PC-3 (cell line): ENCODE measurements around the gene RBM20. TPM values are rescaled to one million over a fixed set of nuclear protein-coding genes. Genes with fewer than 3 reads are reported as not detected.
"Not testable (repeated sequence)": the region's sequence is repeated elsewhere in the genome, so short reads cannot be mapped to it uniquely, and the experiment has no call there.

Experiments used
- ATAC-seq: fragments of 200-7000 bp; cut with Tn5 transposase; 2 replicates; pipeline ENCODE4 v1.9.1; 2020; ENCODE audit warnings: mild to moderate bottlenecking, moderate library complexity
- BruUV-seq: library from RNA; stranded (reverse); fragments of 400-500 nt; replicated peaks from 2 replicates; lab custom pipeline; 2021; lab: Mats Ljungman, UMichigan
- CTCF ChIA-PET: fragments of 300-600 bp; sonication (Branson Sonifier 250); formaldehyde crosslinking; loops from one replicate; lab custom pipeline; 2022; ENCODE audit warnings: antibody characterized with exemption; lab: Charles Lee
- POLR2A ChIA-PET: fragments of 300-600 bp; sonication (Branson Sonifier 250); formaldehyde crosslinking; loops from one replicate; lab custom pipeline; 2022; ENCODE audit warnings: antibody characterized with exemption; ENCODE audit not compliant: unreplicated experiment; lab: Charles Lee
- DNase-seq: peaks from one replicate; pipeline ENCODE4 v3.0.0-alpha.2; 2015
- H2AFZ ChIP-seq: fragments of 300-600 bp; sonication (generic); 2 replicates; pipeline ENCODE4 v1.6.0; 2016; ENCODE audit warnings: antibody characterized with exemption, low read length
- H3F3A ChIP-seq: fragments of 300-600 bp; sonication (generic); one replicate; pipeline ENCODE4 v1.6.0; 2017; ENCODE audit warnings: antibody characterized with exemption, low read length, control low read depth, mild to moderate bottlenecking; ENCODE audit not compliant: unreplicated experiment
- H3K27ac ChIP-seq: fragments of 300-600 bp; sonication (generic); 2 replicates; pipeline ENCODE4 v1.5.1; 2016; ENCODE audit warnings: mild to moderate bottlenecking, low read length
- H3K27me3 ChIP-seq: fragments of 300-600 bp; sonication (generic); 2 replicates; pipeline ENCODE4 v1.6.1; 2016; ENCODE audit warnings: low read length, mixed read lengths
- H3K36me3 ChIP-seq: fragments of 300-600 bp; sonication (generic); 2 replicates; pipeline ENCODE4 v1.6.1; 2016; ENCODE audit warnings: low read depth, mixed run types, low read length, mixed read lengths
- H3K4me1 ChIP-seq: fragments of 300-600 bp; sonication (generic); 2 replicates; pipeline ENCODE4 v1.5.1; 2016; ENCODE audit warnings: low read length; ENCODE audit not compliant: insufficient read depth
- H3K4me2 ChIP-seq: fragments of 300-600 bp; sonication (generic); 2 replicates; pipeline ENCODE4 v1.6.0; 2016; ENCODE audit warnings: low read length
- H3K4me3 ChIP-seq: fragments of 300-600 bp; sonication (generic); 2 replicates; pipeline ENCODE4 v1.5.1; 2016; ENCODE audit warnings: mild to moderate bottlenecking, low read length, mixed read lengths
- H3K79me2 ChIP-seq: fragments of 300-600 bp; sonication (generic); 2 replicates; pipeline ENCODE4 v1.6.1; 2017; ENCODE audit warnings: low read length, mixed read lengths
- H3K9ac ChIP-seq: fragments of 300-600 bp; sonication (generic); 2 replicates; pipeline ENCODE4 v1.6.0; 2016; ENCODE audit warnings: mild to moderate bottlenecking, low read length
- H3K9me2 ChIP-seq: fragments of 300-600 bp; sonication (generic); replicated peaks from 2 replicates; pipeline ENCODE4 v1.6.1; 2016; ENCODE audit warnings: mixed run types, low read length, mixed read lengths
- H3K9me3 ChIP-seq: fragments of 300-600 bp; sonication (generic); 2 replicates; pipeline ENCODE4 v1.6.1; 2016; ENCODE audit warnings: low read length, mixed read lengths
- H4K20me1 ChIP-seq: fragments of 300-600 bp; sonication (generic); 2 replicates; pipeline ENCODE4 v1.6.1; 2016; ENCODE audit warnings: low read length, mixed read lengths
- CTCF ChIP-seq: fragments of 300-600 bp; sonication (generic); conservative IDR thresholded peaks from 2 replicates; pipeline ENCODE4 v1.5.1; 2017; ENCODE audit warnings: antibody characterized with exemption, low read depth, mild to moderate bottlenecking, low read length
- EZH2 ChIP-seq: fragments of 300-600 bp; sonication (generic); IDR thresholded peaks from one replicate; pipeline ENCODE4 v1.6.1; 2017; ENCODE audit warnings: antibody characterized with exemption, mild to moderate bottlenecking, low read length; ENCODE audit not compliant: unreplicated experiment
- EZH2phosphoT487 ChIP-seq: fragments of 300-600 bp; sonication (generic); IDR thresholded peaks from 2 replicates; pipeline ENCODE4 v1.6.1; 2018; ENCODE audit warnings: mild to moderate bottlenecking, antibody characterized with exemption, low read length, borderline replicate concordance
- intact Hi-C: fragments of 100-400 bp; cut with micrococcal nuclease; formaldehyde crosslinking; loops from 2 replicates; pipeline ENCODE4 v1.9.0; 2023
- total RNA-seq: library from RNA; depleted of rRNA; stranded (reverse); fragments of >200 nt; gene quantifications from 2 replicates; pipeline ENCODE4 v1.2.3, GENCODE V29; 2014

The RBM20 gene
- total RNA-seq, 1 experiment from 2014 or later, result 0.40 TPM

- Histone ChIP-seq H3K4me2 (no peak overlapping the region), H3K27me3 (no peaks in the 10 kb centered on the region), H4K20me1 (no peaks in the 10 kb centered on the region), H3K79me2 (no peaks in the 10 kb centered on the region), H2AFZ (no peak overlapping the region), H3F3A (no peaks in the 10 kb centered on the region), H3K9ac (no peak overlapping the region), H3K4me3 (no peak overlapping the region), H3K4me1 (no peaks in the 10 kb centered on the region), H3K9me3 (no peaks in the 10 kb centered on the region), H3K9me2 (no peaks in the 10 kb centered on the region), H3K36me3 (no peaks in the 10 kb centered on the region), H3K27ac (no peak overlapping the region)
- CTCF ChIA-PET, result no interaction called here
- no TSS peak for BruUV-seq
- no peak for DNase-seq
- POLR2A ChIA-PET, result no interaction called here
- ATAC-seq, result no peak
- TF ChIP-seq EZH2phosphoT487, result no peak
- TF ChIP-seq CTCF, result no peak
- TF ChIP-seq EZH2, result no peak
- intact Hi-C loops, result no loop called here
Measured at GRCh38 chr10:110765513-110766319, 121.6 kb downstream of the RBM20 start.

- H4K20me1 ChIP-seq, H3K9me2 ChIP-seq, H3K79me2 ChIP-seq, H3K27me3 ChIP-seq, H3K27ac ChIP-seq, POLR2A ChIA-PET, ATAC-seq, BruUV-seq, H3K9ac ChIP-seq, H3K4me1 ChIP-seq, H3F3A ChIP-seq, H3K4me2 ChIP-seq, intact Hi-C loops, H2AFZ ChIP-seq, DNase-seq, CTCF ChIA-PET, H3K36me3 ChIP-seq, H3K4me3 ChIP-seq, H3K9me3 ChIP-seq: not testable (repeated sequence)
Measured at GRCh38 chr10:110767601-110768000, 123.5 kb downstream of the RBM20 start.

- no peaks in the 10 kb centered on the region for H4K20me1 ChIP-seq
- peaks cover 18% of the 10 kb centered on the region for H3K4me1 ChIP-seq
- peaks cover 5% of the 10 kb centered on the region for H3F3A ChIP-seq
- ATAC-seq (no peak), DNase-seq (no peak)
- CTCF ChIA-PET, result no interaction called here
- no peak overlapping the region for H3K4me2 ChIP-seq
- H3K4me3 ChIP-seq, result no peak overlapping the region
- intact Hi-C loops, result no loop called here
- H3K9me3 ChIP-seq, result no peaks in the 10 kb centered on the region
- no TSS peak for BruUV-seq
- H3K36me3 ChIP-seq, result no peaks in the 10 kb centered on the region
- H3K27me3 ChIP-seq, result no peaks in the 10 kb centered on the region
- no peak overlapping the region for H3K9ac ChIP-seq
- no peaks in the 10 kb centered on the region for H3K9me2 ChIP-seq
- no peak overlapping the region for H3K27ac ChIP-seq
- POLR2A ChIA-PET, result no interaction called here
- TF ChIP-seq EZH2 (no peak), CTCF (no peak), EZH2phosphoT487 (no peak)
- no peak overlapping the region for H2AFZ ChIP-seq
- H3K79me2 ChIP-seq, result no peaks in the 10 kb centered on the region
Measured at GRCh38 chr10:110770243-110770642, 126.1 kb downstream of the RBM20 start.
